ENCODE results near the gene TGFBR2.
"Not testable (repeated sequence)": the region's sequence is repeated elsewhere in the genome, so short reads cannot be mapped to it uniquely, and the experiment has no call there.

Gene TGFBR2

DNA sequence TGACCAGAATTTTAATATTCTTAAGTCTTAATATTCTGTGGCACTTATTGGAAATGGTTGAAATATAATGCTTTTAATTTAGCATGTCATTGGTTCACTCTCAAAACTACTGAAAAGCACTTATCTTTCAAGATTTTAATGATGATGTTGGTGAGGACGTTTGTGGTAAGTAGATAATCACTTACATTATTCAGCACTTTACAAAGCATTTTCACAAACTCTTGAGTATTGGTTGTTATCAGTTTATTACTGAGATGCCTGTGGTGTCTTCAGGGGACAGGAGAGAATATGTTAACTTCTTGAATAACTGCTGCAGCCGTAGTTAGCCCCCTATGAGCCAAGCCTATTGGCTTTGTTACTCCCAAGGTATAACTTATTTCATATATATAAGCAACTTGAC lies 15.2 kb downstream of the TGFBR2 start:
- peaks cover 3 to 75% of the 10 kb centered on the region in 2 donors for H3K4me1 ChIP-seq (ENCODE audit: control insufficient read depth in 1 of 2, insufficient read depth in 2 of 2, low read length in 2 of 2)
- no peak overlapping the region for H3K4me3 ChIP-seq (ENCODE audit: low read depth in 1 of 2, low read length in 2 of 2)
- peaks cover 0 to 3% of the 10 kb centered on the region in 2 donors for H3K36me3 ChIP-seq (ENCODE audit: control insufficient read depth in 1 of 2, insufficient read depth in 2 of 2, low read length in 2 of 2)
- no peak overlapping the region for H3K27ac ChIP-seq (ENCODE audit: low read length)
- H3K27me3 ChIP-seq (ENCODE audit: low read depth, low read length), result no peaks in the 10 kb centered on the region
- H3K9me3 ChIP-seq (ENCODE audit: control insufficient read depth in 1 of 2, low read length in 2 of 2), result no peaks in the 10 kb centered on the region

DNA sequence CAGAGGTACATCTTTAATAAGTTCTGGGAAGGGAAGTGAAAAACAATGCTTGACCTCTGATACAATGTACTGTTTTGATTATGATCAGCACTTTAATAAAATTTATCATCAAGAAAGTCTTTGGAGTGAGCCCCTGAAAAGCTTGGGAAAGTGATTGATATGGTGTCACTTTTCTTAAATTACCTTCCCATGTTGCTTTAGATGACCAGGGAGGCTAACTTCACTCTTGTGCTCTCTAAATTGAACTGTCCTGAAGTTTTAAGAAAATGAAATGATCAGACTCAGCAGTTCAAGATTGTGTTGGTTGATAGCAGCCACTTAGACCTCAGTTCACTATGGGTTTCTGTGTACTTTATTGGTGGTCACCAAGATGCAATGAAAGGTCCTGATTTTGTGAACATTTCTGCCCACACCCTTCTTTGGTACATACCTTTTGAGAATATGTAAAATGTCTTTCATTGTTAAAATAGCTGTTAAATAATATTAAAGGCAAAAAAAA lies 15.7 kb downstream of the TGFBR2 start:
- Histone ChIP-seq H3K4me3 (ENCODE audit: low read depth in 1 of 2, low read length in 2 of 2) (no peak overlapping the region), H3K4me1 (ENCODE audit: control insufficient read depth in 1 of 2, insufficient read depth in 2 of 2, low read length in 2 of 2) (peaks cover 3 to 75% of the 10 kb centered on the region in 2 donors), H3K27ac (ENCODE audit: low read length) (peak overlapping the region; percentile 5)

DNA sequence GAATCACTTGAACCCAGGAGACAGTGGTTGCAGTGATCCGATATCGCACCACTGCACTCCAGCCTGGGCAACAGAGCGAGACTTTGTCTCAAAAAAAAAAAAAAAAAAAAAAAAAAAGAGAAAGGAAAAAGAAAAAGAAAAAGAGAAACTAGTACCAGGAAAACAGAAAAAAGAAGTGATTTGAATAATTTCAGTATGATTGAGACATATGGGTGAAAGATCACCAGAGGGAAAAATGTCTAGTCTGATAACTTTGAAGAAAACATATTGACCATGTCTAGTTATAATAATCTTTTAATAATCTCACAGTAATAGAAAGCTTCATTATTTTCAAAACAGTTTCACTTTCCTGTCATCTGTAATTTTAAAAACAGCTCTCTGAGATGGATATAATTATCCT lies 16.4 kb downstream of the TGFBR2 start:
- Histone ChIP-seq H3K36me3 (ENCODE audit: control insufficient read depth in 1 of 2, insufficient read depth in 2 of 2, low read length in 2 of 2) (peaks cover 0 to 3% of the 10 kb centered on the region in 2 donors), H3K9me3 (ENCODE audit: control insufficient read depth in 1 of 2, low read length in 2 of 2) (no peaks in the 10 kb centered on the region), H3K27ac (ENCODE audit: low read length) (peak overlapping the region; percentile 13), H3K4me1 (ENCODE audit: control insufficient read depth in 1 of 2, insufficient read depth in 2 of 2, low read length in 2 of 2) (peaks cover 3 to 72% of the 10 kb centered on the region in 2 donors), H3K4me3 (ENCODE audit: low read depth in 1 of 2, low read length in 2 of 2) (no peak overlapping the region), H3K27me3 (ENCODE audit: low read depth, low read length) (no peaks in the 10 kb centered on the region)

More for the DNA sequence above, 15.7 kb downstream of the TGFBR2 start:
- Histone ChIP-seq H3K36me3 (ENCODE audit: control insufficient read depth in 1 of 2, insufficient read depth in 2 of 2, low read length in 2 of 2) (peaks cover 0 to 3% of the 10 kb centered on the region in 2 donors), H3K9me3 (ENCODE audit: control insufficient read depth in 1 of 2, low read length in 2 of 2) (no peaks in the 10 kb centered on the region), H3K27me3 (ENCODE audit: low read depth, low read length) (no peaks in the 10 kb centered on the region)

- peaks cover 0 to 3% of the 10 kb centered on the region in 2 donors for H3K36me3 ChIP-seq (ENCODE audit: control insufficient read depth in 1 of 2, insufficient read depth in 2 of 2, low read length in 2 of 2)
- H3K9me3 ChIP-seq (ENCODE audit: control insufficient read depth in 1 of 2, low read length in 2 of 2), result no peaks in the 10 kb centered on the region
- peak overlapping the region; percentile 13 for H3K27ac ChIP-seq (ENCODE audit: low read length)
- no peaks in the 10 kb centered on the region for H3K27me3 ChIP-seq (ENCODE audit: low read depth, low read length)
- no peak overlapping the region for H3K4me3 ChIP-seq (ENCODE audit: low read depth in 1 of 2, low read length in 2 of 2)
- peaks cover 3 to 71% of the 10 kb centered on the region in 2 donors for H3K4me1 ChIP-seq (ENCODE audit: control insufficient read depth in 1 of 2, insufficient read depth in 2 of 2, low read length in 2 of 2)
Observed at GRCh38 chr3:30623351-30623750, 16.9 kb downstream of the TGFBR2 start.

- not testable (repeated sequence) for H3K9me3 ChIP-seq (ENCODE audit: control insufficient read depth in 1 of 2, low read length in 2 of 2); H3K4me3 ChIP-seq (ENCODE audit: low read depth in 1 of 2, low read length in 2 of 2); H3K27me3 ChIP-seq (ENCODE audit: low read depth, low read length); H3K27ac ChIP-seq (ENCODE audit: low read length); H3K36me3 ChIP-seq (ENCODE audit: control insufficient read depth in 1 of 2, insufficient read depth in 2 of 2, low read length in 2 of 2)
- peaks cover 11 to 70% of the 10 kb centered on the region in 2 donors for H3K4me1 ChIP-seq (ENCODE audit: control insufficient read depth in 1 of 2, insufficient read depth in 2 of 2, low read length in 2 of 2)
Observed at GRCh38 chr3:30624480-30624879, 18.1 kb downstream of the TGFBR2 start.

GRCh38 chr3:30625541-30626438 lies 19.4 kb downstream of the TGFBR2 start:
- Histone ChIP-seq H3K9me3 (ENCODE audit: control insufficient read depth in 1 of 2, low read length in 2 of 2) (no peaks in the 10 kb centered on the region), H3K4me3 (ENCODE audit: low read depth in 1 of 2, low read length in 2 of 2) (no peak overlapping the region), H3K36me3 (ENCODE audit: control insufficient read depth in 1 of 2, insufficient read depth in 2 of 2, low read length in 2 of 2) (peaks cover 0 to 3% of the 10 kb centered on the region in 2 donors), H3K27me3 (ENCODE audit: low read depth, low read length) (no peaks in the 10 kb centered on the region), H3K4me1 (ENCODE audit: control insufficient read depth in 1 of 2, insufficient read depth in 2 of 2, low read length in 2 of 2) (peaks cover 21 to 74% of the 10 kb centered on the region in 2 donors), H3K27ac (ENCODE audit: low read length) (peak overlapping the region; percentile 27)

DNA sequence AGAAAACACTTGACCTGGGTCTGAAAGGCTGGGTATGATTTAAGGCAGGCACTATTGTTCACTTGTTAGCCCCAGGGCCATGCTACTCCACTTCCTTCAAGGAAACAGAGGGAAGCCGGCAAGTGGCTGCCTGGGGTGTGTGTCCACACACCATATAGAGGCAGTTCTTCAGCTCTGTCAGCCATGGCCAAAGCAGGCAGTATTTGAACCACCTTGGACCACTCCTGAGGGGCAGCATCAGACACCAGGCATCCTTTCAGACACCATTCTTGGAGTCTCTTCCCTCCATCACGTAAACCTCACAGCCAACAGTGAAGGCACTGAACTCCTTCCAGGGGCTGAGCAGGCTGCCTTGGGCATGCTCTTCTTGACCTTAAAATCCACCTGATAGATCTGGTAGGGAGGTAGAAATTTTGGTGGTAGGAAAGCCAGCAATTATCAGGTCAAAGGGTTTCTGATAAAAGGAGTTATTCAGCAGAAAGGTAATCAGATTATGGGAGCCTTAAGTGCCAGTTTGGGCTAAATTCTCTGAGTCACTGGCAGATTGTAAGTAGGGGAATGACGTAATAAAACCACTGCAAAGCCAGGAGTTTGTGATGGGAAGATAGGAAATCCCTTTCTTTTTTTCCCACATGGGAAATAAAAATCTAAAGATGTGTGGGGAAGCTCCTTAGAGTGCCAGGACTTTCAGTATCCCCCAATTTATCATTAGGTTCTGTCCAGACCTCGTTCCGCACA lies 20.2 kb downstream of the TGFBR2 start:
- no peak overlapping the region for H3K4me3 ChIP-seq (ENCODE audit: low read depth in 1 of 2, low read length in 2 of 2)
- H3K9me3 ChIP-seq (ENCODE audit: control insufficient read depth in 1 of 2, low read length in 2 of 2), result no peaks in the 10 kb centered on the region
- peaks cover 0 to 3% of the 10 kb centered on the region in 2 donors for H3K36me3 ChIP-seq (ENCODE audit: control insufficient read depth in 1 of 2, insufficient read depth in 2 of 2, low read length in 2 of 2)
- H3K27me3 ChIP-seq (ENCODE audit: low read depth, low read length), result no peaks in the 10 kb centered on the region
- peak overlapping the region; percentile 27 for H3K27ac ChIP-seq (ENCODE audit: low read length)
- H3K4me1 ChIP-seq (ENCODE audit: control insufficient read depth in 1 of 2, insufficient read depth in 2 of 2, low read length in 2 of 2), result peaks cover 21 to 75% of the 10 kb centered on the region in 2 donors

DNA sequence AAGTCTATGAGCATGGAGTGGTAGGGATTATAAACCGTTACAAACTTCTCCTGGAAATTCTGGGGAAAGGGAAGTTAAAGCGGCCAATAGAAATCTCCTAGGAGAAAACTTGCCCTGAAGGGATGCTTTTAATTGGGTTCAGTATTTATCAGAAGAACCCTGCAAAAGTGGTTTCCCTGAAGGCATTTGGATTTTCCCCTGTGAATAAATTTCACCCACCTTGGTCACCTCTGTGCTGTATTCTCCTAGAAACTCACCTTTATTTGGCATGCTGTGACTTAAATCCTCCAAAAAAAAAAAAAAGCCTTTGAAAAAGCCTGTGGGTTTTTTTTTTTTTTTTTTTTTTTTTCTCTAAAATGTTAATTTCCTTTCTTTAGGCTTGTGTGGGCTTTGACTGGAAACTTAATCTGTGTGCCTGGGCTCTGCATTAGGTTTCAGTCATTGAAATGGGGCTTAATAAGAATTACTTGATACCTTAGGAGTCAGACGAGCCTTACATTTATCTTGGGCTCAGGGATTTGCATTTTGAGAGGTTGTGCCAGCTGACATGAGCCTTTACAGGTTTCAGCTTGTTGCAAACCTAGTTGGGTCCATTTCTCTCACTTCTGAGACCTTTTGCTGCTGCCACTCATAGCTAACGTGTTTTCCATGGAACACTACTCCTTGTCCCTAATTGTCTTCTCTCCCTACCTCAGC lies 22.0 kb downstream of the TGFBR2 start:
- peak overlapping the region; percentile 56 for H3K27ac ChIP-seq (ENCODE audit: low read length)
- H3K9me3 ChIP-seq (ENCODE audit: control insufficient read depth in 1 of 2, low read length in 2 of 2), result no peaks in the 10 kb centered on the region
- H3K36me3 ChIP-seq (ENCODE audit: control insufficient read depth in 1 of 2, insufficient read depth in 2 of 2, low read length in 2 of 2), result peaks cover 0 to 3% of the 10 kb centered on the region in 2 donors
- H3K4me1 ChIP-seq (ENCODE audit: control insufficient read depth in 1 of 2, insufficient read depth in 2 of 2, low read length in 2 of 2), result peaks cover 21 to 80% of the 10 kb centered on the region in 2 donors
- no peak overlapping the region for H3K4me3 ChIP-seq (ENCODE audit: low read depth in 1 of 2, low read length in 2 of 2)
- H3K27me3 ChIP-seq (ENCODE audit: low read depth, low read length), result no peaks in the 10 kb centered on the region

GRCh38 chr3:30628901-30629590 lies 22.6 kb downstream of the TGFBR2 start:
- Histone ChIP-seq H3K27me3 (ENCODE audit: low read depth, low read length) (no peaks in the 10 kb centered on the region), H3K4me1 (ENCODE audit: control insufficient read depth in 1 of 2, insufficient read depth in 2 of 2, low read length in 2 of 2) (peaks cover 28 to 83% of the 10 kb centered on the region in 2 donors), H3K27ac (ENCODE audit: low read length) (peak overlapping the region; percentile 56), H3K9me3 (ENCODE audit: control insufficient read depth in 1 of 2, low read length in 2 of 2) (no peaks in the 10 kb centered on the region), H3K36me3 (ENCODE audit: control insufficient read depth in 1 of 2, insufficient read depth in 2 of 2, low read length in 2 of 2) (no peaks in the 10 kb centered on the region), H3K4me3 (ENCODE audit: low read depth in 1 of 2, low read length in 2 of 2) (no peak overlapping the region)

- Histone ChIP-seq H3K27me3 (ENCODE audit: low read depth, low read length) (no peaks in the 10 kb centered on the region), H3K36me3 (ENCODE audit: control insufficient read depth in 1 of 2, insufficient read depth in 2 of 2, low read length in 2 of 2) (no peaks in the 10 kb centered on the region), H3K9me3 (ENCODE audit: control insufficient read depth in 1 of 2, low read length in 2 of 2) (no peaks in the 10 kb centered on the region), H3K4me3 (ENCODE audit: low read depth in 1 of 2, low read length in 2 of 2) (no peak overlapping the region), H3K4me1 (ENCODE audit: control insufficient read depth in 1 of 2, insufficient read depth in 2 of 2, low read length in 2 of 2) (peaks cover 35 to 90% of the 10 kb centered on the region in 2 donors), H3K27ac (ENCODE audit: low read length) (peak overlapping the region; percentile 56)
Observed at GRCh38 chr3:30629746-30630145, 23.3 kb downstream of the TGFBR2 start.

Data from muscle layer of duodenum (tissue), 2 donors.